Mammary epithelial cell (primary cell): ENCODE results near the gene DVL2.

Experiments used
- CTCF ChIP-seq, 2 donors: IDR thresholded peaks in 1 of 2; conservative IDR thresholded peaks in 1 of 2; 2 replicates each; pipeline ENCODE4 v1.5.1; 2011 to 2012; ENCODE audit warnings: inconsistent platforms in 2 of 2, low read length in 2 of 2, mild to moderate bottlenecking in 2 of 2, control low read depth in 1 of 2, low read depth in 1 of 2; ENCODE audit not compliant: insufficient read depth in 1 of 2; ENCODE audit errors: extremely low read depth in 1 of 2
- EZH2 ChIP-seq: IDR thresholded peaks from 2 replicates; pipeline ENCODE4 v1.6.1; 2012; ENCODE audit warnings: low read length, inconsistent platforms, borderline replicate concordance

GRCh38 chr17:7223375-7223774, 10.9 kb downstream of the DVL2 start:
- TF ChIP-seq CTCF (conservative IDR thresholded peaks at IDR 0.05 in 1 of 2, IDR thresholded peaks at IDR 0.05 in 1 of 2; ENCODE audit: extremely low read depth in 1 of 2, insufficient read depth in 1 of 2, low read depth in 1 of 2, low read length in 2 of 2) (no peak), EZH2 (no peak)
